H1 (cell line): ENCODE measurements around the gene EIF2B1. TPM values are rescaled to one million over a fixed set of nuclear protein-coding genes. Genes with fewer than 3 reads are reported as not detected.

Experiments
- CTCF ChIA-PET: fragments of 300-600 bp; sonication (Branson Sonifier 250); formaldehyde crosslinking; loops from one replicate; lab custom pipeline; 2021; ENCODE audit not compliant: partially characterized antibody; lab: Charles Lee
- POLR2A ChIA-PET: fragments of 300-600 bp; sonication (Branson Sonifier 250); formaldehyde crosslinking; loops from one replicate; lab custom pipeline; 2021; ENCODE audit warnings: inconsistent platforms; ENCODE audit not compliant: partially characterized antibody; lab: Charles Lee
- DNase-seq, 2 experiments: peaks; one replicate each; pipeline versions ENCODE4 v3.0.0 to v3.0.0-alpha.2; 2010 to 2022; ENCODE audit warnings: low spot score in 2 of 2, low read depth in 1 of 2, mixed read lengths in 1 of 2
- FAIRE-seq: peaks from 2 replicates; lab custom pipeline; 2011; peaks lifted over from hg19 to GRCh38; lab: Jason Lieb, UNC
- H2AFZ ChIP-seq: 2 replicates; pipeline ENCODE4 v1.8.1; 2012; ENCODE audit warnings: low read length, inconsistent platforms
- H2AK5ac ChIP-seq: 2 replicates; pipeline ENCODE4 v1.6.1; 2013; ENCODE audit warnings: low read depth, low read length
- H2BK120ac ChIP-seq: replicated peaks from 2 replicates; pipeline ENCODE3; 2013; ENCODE audit warnings: low read depth, low read length, inconsistent platforms
- H2BK12ac ChIP-seq: 2 replicates; pipeline ENCODE4 v1.6.1; 2013; ENCODE audit warnings: low read depth, low read length
- H2BK15ac ChIP-seq: 2 replicates; pipeline ENCODE4 v1.6.1; 2013; ENCODE audit warnings: low read length
- H2BK20ac ChIP-seq: 2 replicates; pipeline ENCODE4 v1.6.1; 2013; ENCODE audit warnings: low read length
- H2BK5ac ChIP-seq: 2 replicates; pipeline ENCODE4 v1.6.1; 2013; ENCODE audit warnings: low read depth, low read length
- H3K14ac ChIP-seq: 2 replicates; pipeline ENCODE4 v1.6.1; 2013; ENCODE audit warnings: inconsistent platforms; ENCODE audit not compliant: insufficient read length
- H3K18ac ChIP-seq: 2 replicates; pipeline ENCODE4 v1.6.1; 2013; ENCODE audit warnings: low read length; ENCODE audit errors: extremely low read depth
- H3K23ac ChIP-seq: 2 replicates; pipeline ENCODE4 v1.6.1; 2013; ENCODE audit warnings: inconsistent platforms; ENCODE audit not compliant: insufficient read length
- H3K23me2 ChIP-seq: 2 replicates; pipeline ENCODE4 v1.6.1; 2013; ENCODE audit warnings: low read depth, low read length
- H3K27ac ChIP-seq: 2 replicates; pipeline ENCODE4 v1.6.1; 2011; ENCODE audit warnings: low read depth, low read length, inconsistent platforms
- H3K27me3 ChIP-seq, 4 experiments: replicated peaks in 1 of 4; 1 replicate in 1 of 4; 2 replicates in 3 of 4; pipeline versions ENCODE4 v1.6.1 to v1.8.1; 2011 to 2013; ENCODE audit warnings: low read length in 3 of 4, mild to moderate bottlenecking in 3 of 4, inconsistent platforms in 2 of 4, mixed read lengths in 2 of 4, moderate library complexity in 1 of 4; ENCODE audit not compliant: control insufficient read depth in 3 of 4, insufficient read depth in 3 of 4; ENCODE audit errors: extremely low read depth in 1 of 4
- H3K36me3 ChIP-seq, 4 experiments: 2 replicates each; pipeline versions ENCODE4 v1.6.1 to v1.8.1; 2011 to 2013; ENCODE audit warnings: mild to moderate bottlenecking in 4 of 4, low read length in 3 of 4, moderate library complexity in 2 of 4, control low read depth in 1 of 4, inconsistent platforms in 1 of 4; ENCODE audit not compliant: insufficient read depth in 4 of 4, control insufficient read depth in 2 of 4
- H3K4ac ChIP-seq: replicated peaks from 2 replicates; pipeline ENCODE3; 2013; ENCODE audit warnings: low read length, low read depth, mixed read lengths, inconsistent platforms; ENCODE audit not compliant: insufficient read length
- H3K4me1 ChIP-seq, 4 experiments: replicated peaks in 1 of 4; 1 replicate in 1 of 4; 2 replicates in 3 of 4; pipeline versions ENCODE4 v1.6.1 to v1.8.1; 2011 to 2013; ENCODE audit warnings: low read length in 3 of 4, inconsistent platforms in 2 of 4, mixed read lengths in 1 of 4; ENCODE audit not compliant: insufficient read depth in 4 of 4, control insufficient read depth in 3 of 4
- H3K4me2 ChIP-seq, 2 experiments: 2 replicates each; pipeline versions ENCODE4 v1.6.1 to v1.8.1; 2011 to 2013; ENCODE audit warnings: low read depth in 2 of 2, low read length in 2 of 2, control low read depth in 1 of 2, inconsistent platforms in 1 of 2, mild to moderate bottlenecking in 1 of 2; ENCODE audit not compliant: insufficient read depth in 1 of 2
- H3K4me3 ChIP-seq, 4 experiments: fragments of 200-600, 300-600 bp in 1 of 4; sonication (generic), shearing (Covaris generic), sonication (Bioruptor Twin) in 1 of 4; 2 replicates each; pipeline versions ENCODE4 v1.5.1 to v1.8.1; 2011 to 2016; ENCODE audit warnings: low read length in 4 of 4, low read depth in 3 of 4, control low read depth in 2 of 4, inconsistent platforms in 2 of 4, mild to moderate bottlenecking in 2 of 4, mixed read lengths in 1 of 4, moderate library complexity in 1 of 4; ENCODE audit not compliant: insufficient read depth in 2 of 4; ENCODE audit errors: extremely low read depth in 1 of 4
- H3K56ac ChIP-seq: replicated peaks from 2 replicates; pipeline ENCODE3; 2013; ENCODE audit warnings: low read depth, mild to moderate bottlenecking, mixed read lengths, low read length, inconsistent platforms; ENCODE audit not compliant: insufficient read length
- H3K79me1 ChIP-seq: 2 replicates; pipeline ENCODE4 v1.6.1; 2013; ENCODE audit warnings: low read depth, low read length, control low read depth
- H3K79me2 ChIP-seq, 2 experiments: 2 replicates each; pipeline versions ENCODE4 v1.6.1 to v1.8.1; 2012 to 2013; ENCODE audit warnings: low read length in 2 of 2, mild to moderate bottlenecking in 2 of 2, inconsistent platforms in 1 of 2; ENCODE audit not compliant: insufficient read depth in 2 of 2, control insufficient read depth in 1 of 2
- H3K9ac ChIP-seq, 4 experiments: replicated peaks in 1 of 4; 1 replicate in 1 of 4; 2 replicates in 3 of 4; pipeline versions ENCODE4 v1.6.1 to v1.8.1; 2011 to 2013; ENCODE audit warnings: low read depth in 3 of 4, low read length in 3 of 4, control low read depth in 2 of 4, mild to moderate bottlenecking in 2 of 4, moderate library complexity in 2 of 4, inconsistent platforms in 1 of 4; ENCODE audit errors: extremely low read depth in 1 of 4
- H3K9me3 ChIP-seq, 2 experiments: 2 replicates each; pipeline versions ENCODE4 v1.6.1 to v1.8.1; 2012 to 2013; ENCODE audit warnings: mild to moderate bottlenecking in 2 of 2, moderate library complexity in 2 of 2, control low read depth in 1 of 2, inconsistent platforms in 1 of 2, low read depth in 1 of 2, low read length in 1 of 2, mixed read lengths in 1 of 2; ENCODE audit not compliant: insufficient read depth in 2 of 2
- H4K20me1 ChIP-seq, 2 experiments: replicated peaks in 1 of 2; 2 replicates each; pipeline versions ENCODE3 to v1.8.1; 2011 to 2013; ENCODE audit warnings: inconsistent platforms in 2 of 2, low read length in 2 of 2, mild to moderate bottlenecking in 1 of 2; ENCODE audit not compliant: insufficient read depth in 2 of 2, control insufficient read depth in 1 of 2
- H4K5ac ChIP-seq: 2 replicates; pipeline ENCODE4 v1.6.1; 2013; ENCODE audit warnings: low read length, low read depth, mixed read lengths, inconsistent platforms; ENCODE audit not compliant: insufficient read length
- H4K8ac ChIP-seq: 2 replicates; pipeline ENCODE4 v1.8.0; 2013; ENCODE audit warnings: mild to moderate bottlenecking, moderate library complexity, low read length, inconsistent platforms; ENCODE audit not compliant: insufficient read depth; ENCODE audit errors: extremely low read depth
- H4K91ac ChIP-seq: replicated peaks from 2 replicates; pipeline ENCODE3; 2013; ENCODE audit warnings: low read length, mixed read lengths, inconsistent platforms; ENCODE audit not compliant: insufficient read length
- MAFK ChIP-seq: IDR thresholded peaks from 2 replicates; pipeline ENCODE4 v1.6.1; 2012; ENCODE audit warnings: low read depth, mild to moderate bottlenecking, improper control_type of control experiment, low read length
- SP1 ChIP-seq: IDR thresholded peaks from 2 replicates; pipeline ENCODE4 v1.6.1; 2011; ENCODE audit warnings: low read depth, low read length
- TAF1 ChIP-seq: IDR thresholded peaks from 2 replicates; pipeline ENCODE4 v1.6.1; 2011; ENCODE audit warnings: mild to moderate bottlenecking, low read depth, low read length
- WGBS, 2 experiments: shearing (Covaris generic) in 1 of 2; methylation state at CpG; one replicate each; pipeline versions ENCODE4 v1.1.6 to v1.1.7; 2013 to 2015; ENCODE audit warnings: low lambda C conversion rate in 2 of 2, mixed read lengths in 2 of 2, inconsistent platforms in 1 of 2, low coverage in 1 of 2, missing lambda C conversion rate in 1 of 2; ENCODE audit not compliant: insufficient replicate concordance in 2 of 2, insufficient coverage in 1 of 2, insufficient read length in 1 of 2; ENCODE audit errors: extremely low coverage in 1 of 2, missing lambda C conversion rate in 1 of 2; 5-methylcytosine and 5-hydroxymethylcytosine counted together
- polyA plus RNA-seq, 7 experiments: library from polyadenylated mRNA; depleted of rRNA in 3 of 7; stranded (reverse) in 5 of 7; unstranded in 2 of 7; fragments of >200 nt in 5 of 7; fragments of 200-250 nt in 2 of 7; gene quantifications; 1 replicate in 5 of 7; 2 replicates in 1 of 7; 4 replicates in 1 of 7; pipeline versions ENCODE4 v1.2.1 to v1.2.3, GENCODE V29; 2011 to 2013; ENCODE audit warnings: missing spikeins in 2 of 7, mixed read lengths in 2 of 7
- total RNA-seq: library from RNA; stranded (reverse); fragmentation: NEBNext Ultra II Directional; extraction: Animal tissue kit (Norgen Biotek cat#: 25700); gene quantifications from 2 replicates; pipeline ENCODE4 v1.2.1, GENCODE V29; 2021

EIF2B1 gene
- total and polyA plus RNA-seq, 2 of the 8 experiments (the other 6 are each of a cell fraction or from before 2014, with no cell fraction given), result 24.9 to 49.9 TPM

DNA sequence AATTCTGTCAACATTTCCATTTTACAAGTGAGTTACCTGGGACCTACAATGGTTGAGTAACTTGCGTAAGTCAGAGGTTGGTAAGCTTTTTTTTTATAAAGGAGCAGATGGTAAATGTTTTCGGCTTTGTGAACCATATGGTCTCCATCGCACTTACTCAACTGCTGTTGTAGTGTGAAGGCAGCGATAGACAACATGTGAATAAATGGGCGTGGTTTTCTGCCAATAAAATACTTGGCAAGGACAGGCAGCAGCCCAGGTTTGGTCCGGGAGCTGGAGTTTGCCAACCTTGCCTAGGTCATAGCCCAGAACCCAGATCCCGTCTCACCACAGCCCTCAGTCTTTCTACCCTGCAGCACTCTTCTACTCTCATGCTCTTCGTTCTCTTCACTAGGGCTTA, 25.3 kb downstream of the EIF2B1 start:
- H4K8ac ChIP-seq, result no peak overlapping the region
- no peak overlapping the region for H4K91ac ChIP-seq
- no peak overlapping the region for H2BK15ac ChIP-seq
- H3K9ac ChIP-seq, result no peak overlapping the region
- no peak overlapping the region for H3K4ac ChIP-seq
- no peak overlapping the region for H2BK120ac ChIP-seq
- no peak overlapping the region for H3K23ac ChIP-seq
- 91% methylated on average over 8 of the region's 8 CpGs; no CpG with 5 or more reads in 1 of the 2 experiments for WGBS, 2 experiments
- DNase-seq, result no peak
- H3K79me1 ChIP-seq, result peaks cover 4% of the 10 kb centered on the region; the same call in 1 of the 2 replicates
- H3K27me3 ChIP-seq, result no peaks in the 10 kb centered on the region
- H3K14ac ChIP-seq, result no peak overlapping the region
- H2BK5ac ChIP-seq, result no peak overlapping the region
- peaks cover 44 to 81% (median 73%) of the 10 kb centered on the region in 4 experiments for H3K36me3 ChIP-seq
- H2BK20ac ChIP-seq, result no peak overlapping the region
- H4K5ac ChIP-seq, result no peak overlapping the region
- ChIA-PET POLR2A (no interaction called here), CTCF (no interaction called here)
- FAIRE-seq, result no peak
- H2AFZ ChIP-seq, result no peak overlapping the region
- H2AK5ac ChIP-seq, result no peak overlapping the region
- H3K27ac ChIP-seq, result no peak overlapping the region
- H3K23me2 ChIP-seq, result no peaks in the 10 kb centered on the region
- no peak overlapping the region for H3K18ac ChIP-seq
- no peak overlapping the region for H3K56ac ChIP-seq
- no peaks in the 10 kb centered on the region for H3K4me1 ChIP-seq
- no peaks in the 10 kb centered on the region for H3K9me3 ChIP-seq
- H3K4me3 ChIP-seq, result no peak overlapping the region
- peaks cover 12 to 35% of the 10 kb centered on the region in 2 experiments for H3K79me2 ChIP-seq
- H3K4me2 ChIP-seq, result no peak overlapping the region
- peaks cover 5 to 10% of the 10 kb centered on the region in 2 experiments for H4K20me1 ChIP-seq
- H2BK12ac ChIP-seq, result no peak overlapping the region
- TF ChIP-seq MAFK (no peak), TAF1 (no peak), SP1 (no peak)
